MM.1S (cell line): ENCODE data around the gene PPP1R37.

Source experiments
- DNase-seq: peaks from one replicate; pipeline ENCODE4 v3.0.0-alpha.2; 2015
- H2AFZ ChIP-seq: fragments of 300-600 bp; sonication (generic); 2 replicates; pipeline ENCODE4 v1.6.0; 2016; ENCODE audit warnings: antibody characterized with exemption, low read length
- H3F3A ChIP-seq: fragments of 300-600 bp; sonication (generic); 2 replicates; pipeline ENCODE4 v1.6.1; 2016; ENCODE audit warnings: mild to moderate bottlenecking, antibody characterized with exemption, low read length, moderate library complexity, mixed read lengths; ENCODE audit not compliant: insufficient read depth
- H3K27ac ChIP-seq: fragments of 300-600 bp; sonication (generic); 2 replicates; pipeline ENCODE4 v1.5.1; 2016; ENCODE audit warnings: mild to moderate bottlenecking, low read length
- H3K27me3 ChIP-seq: fragments of 300-600 bp; sonication (generic); replicated peaks from 2 replicates; pipeline ENCODE4 v1.6.0; 2016; ENCODE audit warnings: low read length; ENCODE audit not compliant: insufficient read depth
- H3K36me3 ChIP-seq: fragments of 300-600 bp; sonication (generic); replicated peaks from 2 replicates; pipeline ENCODE4 v1.6.1; 2016; ENCODE audit warnings: mild to moderate bottlenecking, low read length, mixed read lengths; ENCODE audit not compliant: insufficient read depth
- H3K4me1 ChIP-seq: fragments of 300-600 bp; sonication (generic); 2 replicates; pipeline ENCODE4 v1.6.1; 2016; ENCODE audit warnings: low read length, mixed read lengths
- H3K4me2 ChIP-seq: fragments of 300-600 bp; sonication (generic); 2 replicates; pipeline ENCODE4 v1.6.0; 2016; ENCODE audit warnings: low read depth, low read length
- H3K4me3 ChIP-seq: fragments of 300-600 bp; sonication (generic); 2 replicates; pipeline ENCODE4 v1.5.1; 2016; ENCODE audit warnings: low read length, mixed read lengths
- H3K79me2 ChIP-seq: fragments of 300-600 bp; sonication (generic); 2 replicates; pipeline ENCODE4 v1.6.1; 2016; ENCODE audit warnings: mixed run types, low read length, mixed read lengths
- H3K9ac ChIP-seq: fragments of 300-600 bp; sonication (generic); 2 replicates; pipeline ENCODE4 v1.6.1; 2016; ENCODE audit warnings: low read length, mixed read lengths
- H3K9me2 ChIP-seq: fragments of 300-600 bp; sonication (generic); replicated peaks from 2 replicates; pipeline ENCODE4 v1.6.1; 2016; ENCODE audit warnings: mild to moderate bottlenecking, low read length, mixed read lengths; ENCODE audit not compliant: insufficient read depth
- H3K9me3 ChIP-seq: fragments of 300-600 bp; sonication (generic); replicated peaks from 2 replicates; pipeline ENCODE4 v1.6.1; 2016; ENCODE audit warnings: mild to moderate bottlenecking, low read length, mixed read lengths; ENCODE audit not compliant: insufficient read depth
- H4K20me1 ChIP-seq: fragments of 300-600 bp; sonication (generic); 2 replicates; pipeline ENCODE4 v1.6.1; 2016; ENCODE audit warnings: mild to moderate bottlenecking, low read length, moderate library complexity, mixed read lengths; ENCODE audit not compliant: insufficient read depth
- CTCF ChIP-seq: fragments of 300-600 bp; sonication (generic); IDR thresholded peaks from 2 replicates; pipeline ENCODE4 v1.5.1; 2016; ENCODE audit warnings: antibody characterized with exemption, low read length, mixed read lengths
- EZH2 ChIP-seq: fragments of 300-600 bp; sonication (generic); optimal IDR thresholded peaks from 2 replicates; pipeline ENCODE3; 2017; ENCODE audit warnings: low read depth, mild to moderate bottlenecking, antibody characterized with exemption, low read length, mixed read lengths
- EZH2phosphoT487 ChIP-seq: fragments of 300-600 bp; sonication (generic); IDR thresholded peaks from 2 replicates; pipeline ENCODE4 v1.6.1; 2018; ENCODE audit warnings: antibody characterized with exemption, low read length

The PPP1R37 gene

GRCh38 chr19:45096700-45097099, 3.7 kb downstream of the PPP1R37 start:
- H3K79me2 ChIP-seq, result peaks cover 88% of the 10 kb centered on the region
- H3K4me3 ChIP-seq, result no peak overlapping the region
- peaks cover 12% of the 10 kb centered on the region; the same call in 1 of the 2 replicates for H4K20me1 ChIP-seq
- no peak overlapping the region for H3K4me2 ChIP-seq
- H3K9me3 ChIP-seq, result no peaks in the 10 kb centered on the region
- no peaks in the 10 kb centered on the region for H3K27me3 ChIP-seq
- no peak overlapping the region for H3K27ac ChIP-seq
- H3K4me1 ChIP-seq, result peaks cover 6% of the 10 kb centered on the region
- no peak overlapping the region for H2AFZ ChIP-seq
- H3F3A ChIP-seq, result peaks cover 17% of the 10 kb centered on the region
- no peak overlapping the region for H3K9ac ChIP-seq
- H3K9me2 ChIP-seq, result no peaks in the 10 kb centered on the region
- DNase-seq, result no peak
- TF ChIP-seq EZH2phosphoT487, result no peak
- TF ChIP-seq CTCF, result no peak
- TF ChIP-seq EZH2, result no peak
- no peaks in the 10 kb centered on the region for H3K36me3 ChIP-seq

- H3K9me3 ChIP-seq, result no peaks in the 10 kb centered on the region
- H3K4me1 ChIP-seq, result peaks cover 6% of the 10 kb centered on the region
- no peak overlapping the region for H3K4me2 ChIP-seq
- peaks cover 95% of the 10 kb centered on the region for H3K79me2 ChIP-seq
- no peak overlapping the region for H3K9ac ChIP-seq
- no peak for DNase-seq
- no peaks in the 10 kb centered on the region for H3K27me3 ChIP-seq
- H3K36me3 ChIP-seq, result no peaks in the 10 kb centered on the region
- H2AFZ ChIP-seq, result no peak overlapping the region
- peaks cover 12% of the 10 kb centered on the region; the same call in 1 of the 2 replicates for H4K20me1 ChIP-seq
- no peak overlapping the region for H3K4me3 ChIP-seq
- H3K9me2 ChIP-seq, result no peaks in the 10 kb centered on the region
- TF ChIP-seq EZH2 (no peak), EZH2phosphoT487 (no peak), CTCF (no peak)
- H3F3A ChIP-seq, result peaks cover 10% of the 10 kb centered on the region; the same call in 1 of the 2 replicates
- H3K27ac ChIP-seq, result no peak overlapping the region
Observed at GRCh38 chr19:45097450-45097775, 4.4 kb downstream of the PPP1R37 start.

GRCh38 chr19:45097776-45098520, 5.0 kb downstream of the PPP1R37 start:
- Histone ChIP-seq H3K9ac (no peak overlapping the region), H3K4me1 (peaks cover 11% of the 10 kb centered on the region), H3K4me3 (no peak overlapping the region), H3F3A (peaks cover 8% of the 10 kb centered on the region; the same call in 1 of the 2 replicates), H4K20me1 (peaks cover 12% of the 10 kb centered on the region; the same call in 1 of the 2 replicates), H3K79me2 (peaks cover 100% of the 10 kb centered on the region), H3K27me3 (no peaks in the 10 kb centered on the region), H3K4me2 (no peak overlapping the region), H3K27ac (no peak overlapping the region), H3K9me3 (no peaks in the 10 kb centered on the region), H3K9me2 (no peaks in the 10 kb centered on the region), H2AFZ (no peak overlapping the region), H3K36me3 (no peaks in the 10 kb centered on the region)
- TF ChIP-seq EZH2 (no peak), EZH2phosphoT487 (no peak), CTCF (no peak)
- no peak for DNase-seq
